GM23338 (cell line): ENCODE results near the gene NEK6. TPM values are rescaled to one million over a fixed set of nuclear protein-coding genes. Genes with fewer than 3 reads are reported as not detected.

Experiments
- ATAC-seq: fragments of 200-7000 bp; cut with Tn5 transposase; 3 replicates; pipeline ENCODE4 v1.9.1; 2020
- DNase-seq: peaks from one replicate; pipeline ENCODE4 v3.0.0-alpha.2; 2015; ENCODE audit warnings: low spot score
- H2AFZ ChIP-seq: fragments of 200-600 bp; sonication (generic); 2 replicates; pipeline ENCODE4 v1.8.0; 2016; ENCODE audit warnings: antibody characterized with exemption, mild to moderate bottlenecking, moderate library complexity
- H3F3A ChIP-seq: fragments of 200-600 bp; sonication (generic); replicated peaks from 2 replicates; pipeline ENCODE4 v1.8.0; 2017; ENCODE audit warnings: antibody characterized with exemption, mixed run types, low read depth
- H3K27ac ChIP-seq: fragments of 200-600 bp; sonication (generic); 2 replicates; pipeline ENCODE4 v1.6.1; 2016; ENCODE audit warnings: low read depth
- H3K27me3 ChIP-seq: fragments of 200-600 bp; sonication (generic); 2 replicates; pipeline ENCODE4 v1.8.0; 2016; ENCODE audit warnings: mild to moderate bottlenecking, mixed run types, moderate library complexity; ENCODE audit not compliant: insufficient read depth
- H3K36me3 ChIP-seq: fragments of 200-600 bp; sonication (generic); 2 replicates; pipeline ENCODE4 v1.8.0; 2016; ENCODE audit warnings: mild to moderate bottlenecking; ENCODE audit not compliant: insufficient read depth
- H3K4me1 ChIP-seq: fragments of 200-600 bp; sonication (generic); 2 replicates; pipeline ENCODE4 v1.8.0; 2016; ENCODE audit warnings: mild to moderate bottlenecking, moderate library complexity; ENCODE audit not compliant: insufficient read depth
- H3K4me2 ChIP-seq: fragments of 200-600 bp; sonication (generic); 2 replicates; pipeline ENCODE4 v1.7.1; 2017; ENCODE audit warnings: mixed run types
- H3K4me3 ChIP-seq: fragments of 200-600 bp; sonication (generic); 2 replicates; pipeline ENCODE4 v1.6.1; 2016; ENCODE audit warnings: mixed run types
- H3K79me2 ChIP-seq: fragments of 200-600 bp; sonication (generic); replicated peaks from 2 replicates; pipeline ENCODE4 v1.8.0; 2017; ENCODE audit warnings: mild to moderate bottlenecking; ENCODE audit not compliant: insufficient read depth
- H3K9me2 ChIP-seq: fragments of 200-600 bp; sonication (generic); 2 replicates; pipeline ENCODE4 v1.8.0; 2017; ENCODE audit not compliant: insufficient read depth
- H4K20me1 ChIP-seq: fragments of 200-600 bp; sonication (generic); replicated peaks from 2 replicates; pipeline ENCODE4 v1.8.0; 2017; ENCODE audit warnings: mild to moderate bottlenecking; ENCODE audit not compliant: insufficient read depth
- H3K27ac Mint-ChIP-seq: 2 replicates; pipeline ENCODE4 v1.8.0; 2020; ENCODE audit warnings: inconsistent platforms, mild to moderate bottlenecking, moderate library complexity, mixed read lengths
- H3K27me3 Mint-ChIP-seq: 3 replicates; pipeline ENCODE4 v1.8.0; 2022; ENCODE audit warnings: low read depth, mild to moderate bottlenecking, moderate library complexity, mixed read lengths, inconsistent platforms; ENCODE audit not compliant: insufficient read depth, poor library complexity
- H3K36me3 Mint-ChIP-seq: 3 replicates; pipeline ENCODE4 v1.8.0; 2021; ENCODE audit warnings: low read depth, mild to moderate bottlenecking, inconsistent platforms, moderate library complexity, mixed read lengths
- H3K4me1 Mint-ChIP-seq: 3 replicates; pipeline ENCODE4 v1.8.0; 2020; ENCODE audit warnings: mild to moderate bottlenecking, inconsistent platforms, mixed read lengths
- H3K4me3 Mint-ChIP-seq: 3 replicates; pipeline ENCODE4 v1.8.0; 2021; ENCODE audit warnings: moderate library complexity, mild to moderate bottlenecking, inconsistent platforms, mixed read lengths
- H3K9me3 Mint-ChIP-seq: 3 replicates; pipeline ENCODE4 v1.8.0; 2020; ENCODE audit warnings: moderate library complexity, mild to moderate bottlenecking, inconsistent platforms, mixed read lengths
- CREB1 ChIP-seq: fragments of 250-450 bp; sonication (Bioruptor Pico); IDR thresholded peaks from 2 replicates; pipeline ENCODE4 v1.5.0; 2020; ENCODE audit warnings: low read depth, mild to moderate bottlenecking, moderate library complexity
- CTCF ChIP-seq, 2 experiments: fragments of 200-600 bp in 1 of 2; sonication (generic) in 1 of 2; conservative IDR thresholded peaks; 2 replicates each; pipeline versions ENCODE4 v1.5.1 to v1.6.1; 2016 to 2017; ENCODE audit warnings: antibody characterized with exemption in 2 of 2, low read depth in 2 of 2, mild to moderate bottlenecking in 2 of 2, moderate library complexity in 1 of 2
- EZH2 ChIP-seq: fragments of 200-600 bp; sonication (generic); IDR thresholded peaks from one replicate; pipeline ENCODE4 v1.8.0; 2017; ENCODE audit warnings: antibody characterized with exemption, mild to moderate bottlenecking, low read depth; ENCODE audit not compliant: unreplicated experiment
- EZH2phosphoT487 ChIP-seq: fragments of 200-600 bp; sonication (generic); IDR thresholded peaks from one replicate; pipeline ENCODE4 v1.8.1; 2018; ENCODE audit warnings: antibody characterized with exemption; ENCODE audit not compliant: unreplicated experiment
- JUNB ChIP-seq: IDR thresholded peaks from one replicate; pipeline ENCODE4 v1.6.1; 2016; ENCODE audit warnings: antibody characterized with exemption; ENCODE audit not compliant: unreplicated experiment
- NANOG ChIP-seq: IDR thresholded peaks from 2 replicates; pipeline ENCODE4 v1.6.1; 2016; ENCODE audit warnings: antibody characterized with exemption, borderline replicate concordance
- POLR2AphosphoS5 ChIP-seq: IDR thresholded peaks from 2 replicates; pipeline ENCODE4 v1.6.1; 2016; ENCODE audit warnings: antibody characterized with exemption, low read depth
- REST ChIP-seq: IDR thresholded peaks from one replicate; pipeline ENCODE4 v1.6.1; 2018; ENCODE audit warnings: antibody characterized with exemption; ENCODE audit not compliant: unreplicated experiment
- STAT1 ChIP-seq: IDR thresholded peaks from one replicate; pipeline ENCODE4 v1.6.1; 2016; ENCODE audit warnings: antibody characterized with exemption; ENCODE audit not compliant: unreplicated experiment
- ZNF114 ChIP-seq: fragments of 250-450 bp; sonication (Bioruptor Pico); IDR thresholded peaks from 2 replicates; pipeline ENCODE4 v1.5.0; 2020; ENCODE audit warnings: mild to moderate bottlenecking, moderate library complexity
- ZNF331 ChIP-seq: fragments of 250-450 bp; sonication (Bioruptor Pico); IDR thresholded peaks from 2 replicates; pipeline ENCODE4 v1.5.0; 2020; ENCODE audit warnings: low read depth, mild to moderate bottlenecking, moderate library complexity
- polyA plus RNA-seq: library from polyadenylated mRNA; unstranded; fragments of >200 nt; fragmentation: Nextera tagmentation; extraction: Ambion mirVana; gene quantifications from 2 replicates; pipeline ENCODE4 v1.2.1, GENCODE V29; 2016
- total RNA-seq: library from RNA; depleted of rRNA; stranded (reverse); fragments of >200 nt; shearing (Covaris generic); gene quantifications from 2 replicates; pipeline ENCODE4 v1.2.3, GENCODE V29; 2014
- TF ChIP-seq, protein P1 (sequence below): IDR thresholded peaks from 2 replicates; pipeline ENCODE4 v1.6.1; 2016; ENCODE audit warnings: antibody characterized with exemption

Gene NEK6
- total and polyA plus RNA-seq, 2 experiments from 2014 or later, result 8.1 to 11.2 TPM

- H3K4me3 Mint-ChIP-seq, result no peak overlapping the region
- TF ChIP-seq EZH2phosphoT487 (no peak), EZH2 (no peak), CTCF (conservative IDR thresholded peaks at IDR 0.05; ENCODE audit: low read depth in 2 of 2) (no peak), JUNB (no peak), ZNF114 (CRISPR knock-in tag) (no peak), STAT1 (no peak), POLR2AphosphoS5 (no peak), CREB1 (CRISPR knock-in tag) (no peak), ZNF331 (no peak), NANOG (no peak), REST (no peak)
- TF ChIP-seq, protein P1, sequence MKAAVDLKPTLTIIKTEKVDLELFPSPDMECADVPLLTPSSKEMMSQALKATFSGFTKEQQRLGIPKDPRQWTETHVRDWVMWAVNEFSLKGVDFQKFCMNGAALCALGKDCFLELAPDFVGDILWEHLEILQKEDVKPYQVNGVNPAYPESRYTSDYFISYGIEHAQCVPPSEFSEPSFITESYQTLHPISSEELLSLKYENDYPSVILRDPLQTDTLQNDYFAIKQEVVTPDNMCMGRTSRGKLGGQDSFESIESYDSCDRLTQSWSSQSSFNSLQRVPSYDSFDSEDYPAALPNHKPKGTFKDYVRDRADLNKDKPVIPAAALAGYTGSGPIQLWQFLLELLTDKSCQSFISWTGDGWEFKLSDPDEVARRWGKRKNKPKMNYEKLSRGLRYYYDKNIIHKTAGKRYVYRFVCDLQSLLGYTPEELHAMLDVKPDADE, result no peak
- no peaks in the 10 kb centered on the region for H3F3A ChIP-seq
- H3K36me3 ChIP-seq, result no peaks in the 10 kb centered on the region
- ATAC-seq (no peak), DNase-seq (no peak)
- no peaks in the 10 kb centered on the region for H3K4me1 ChIP-seq
- H3K79me2 ChIP-seq, result no peaks in the 10 kb centered on the region
- H2AFZ ChIP-seq, result no peak overlapping the region
- no peak overlapping the region for H3K4me2 ChIP-seq
- H3K4me3 ChIP-seq, result no peak overlapping the region
- peaks cover 3% of the 10 kb centered on the region for H3K27me3 Mint-ChIP-seq
- H3K4me1 Mint-ChIP-seq, result peaks cover 3% of the 10 kb centered on the region; the same call in 1 of the 3 replicates
- H3K27ac ChIP-seq, result no peak overlapping the region
- H3K9me3 Mint-ChIP-seq, result no peaks in the 10 kb centered on the region
- no peaks in the 10 kb centered on the region; the same call in 2 of the 3 replicates for H3K36me3 Mint-ChIP-seq
- H3K27me3 ChIP-seq, result no peaks in the 10 kb centered on the region
- H3K9me2 ChIP-seq, result no peaks in the 10 kb centered on the region
- no peak overlapping the region for H3K27ac Mint-ChIP-seq
- H4K20me1 ChIP-seq, result no peaks in the 10 kb centered on the region
Observed at GRCh38 chr9:124330011-124330697, 72.4 kb downstream of the NEK6 start.
